HepG2 (cell line): ENCODE results near the gene HDAC4. TPM values are rescaled to one million over a fixed set of nuclear protein-coding genes. Genes with fewer than 3 reads are reported as not detected.

Source experiments
- ATAC-seq: fragments of 200-7000 bp; cut with Tn5 transposase; 3 replicates; pipeline ENCODE4 v1.9.1; 2020; ENCODE audit warnings: mild to moderate bottlenecking, moderate library complexity
- BruUV-seq: library from RNA; stranded (reverse); fragments of 400-500 nt; replicated peaks from 2 replicates; lab custom pipeline; 2021; lab: Mats Ljungman, UMichigan
- CTCF ChIA-PET: fragments of 300-600 bp; formaldehyde crosslinking; extraction: SDS; loops from one replicate; lab custom pipeline; 2021; ENCODE audit warnings: low total read pairs, inconsistent platforms, low intra/inter-chr PET ratio; lab: Yijun Ruan, JAX
- POLR2A ChIA-PET: fragments of 350-600 bp; sonication (Branson Sonifier 250); formaldehyde crosslinking; loops from one replicate; lab custom pipeline; 2020; ENCODE audit warnings: antibody characterized with exemption, inconsistent platforms; lab: Yijun Ruan, JAX
- DNase-seq: peaks from one replicate; pipeline ENCODE4 v3.0.0-alpha.2; 2015; ENCODE audit warnings: low spot score
- FAIRE-seq: peaks from 3 replicates; lab custom pipeline; 2011; peaks lifted over from hg19 to GRCh38; lab: Jason Lieb, UNC
- H2AFZ ChIP-seq: one replicate; pipeline ENCODE4 v1.6.1; 2011; ENCODE audit warnings: low read length, inconsistent platforms
- H3K27ac ChIP-seq: fragments of 300-600 bp; 3 replicates; pipeline ENCODE4 v1.8.0; 2011; ENCODE audit warnings: mixed run types, mild to moderate bottlenecking, mixed read lengths, low read length, inconsistent platforms; ENCODE audit not compliant: insufficient read depth; ENCODE audit errors: extremely low read length
- H3K27me3 ChIP-seq, 2 experiments: fragments of 200-600 bp in 1 of 2; 2 replicates in 1 of 2; 3 replicates in 1 of 2; pipeline versions ENCODE4 v1.6.0 to v1.8.0; 2011; ENCODE audit warnings: low read length in 2 of 2, mild to moderate bottlenecking in 2 of 2, moderate library complexity in 2 of 2, inconsistent platforms in 1 of 2; ENCODE audit not compliant: insufficient read depth in 2 of 2, control insufficient read depth in 1 of 2
- H3K36me3 ChIP-seq, 2 experiments: fragments of 200-600 bp in 1 of 2; replicated peaks in 1 of 2; 2 replicates in 1 of 2; 3 replicates in 1 of 2; pipeline versions ENCODE4 v1.5.1 to v1.8.0; 2011; ENCODE audit warnings: low read length in 2 of 2, inconsistent platforms in 1 of 2; ENCODE audit not compliant: insufficient read depth in 2 of 2, control insufficient read depth in 1 of 2
- H3K4me1 ChIP-seq: 2 replicates; pipeline ENCODE4 v1.5.1; 2012; ENCODE audit warnings: low read length, inconsistent platforms; ENCODE audit not compliant: insufficient read depth
- H3K4me2 ChIP-seq: 2 replicates; pipeline ENCODE4 v1.6.0; 2011; ENCODE audit warnings: low read depth, low read length, inconsistent platforms
- H3K4me3 ChIP-seq, 3 experiments: fragments of 200-600 bp in 1 of 3; sonication (generic), shearing (Covaris generic) in 1 of 3; replicated peaks in 1 of 3; 2 replicates each; pipeline ENCODE4 v1.5.1; 2011 to 2016; ENCODE audit warnings: low read length in 3 of 3, inconsistent platforms in 2 of 3, low read depth in 2 of 3, mild to moderate bottlenecking in 2 of 3, control low read depth in 1 of 3, mixed read lengths in 1 of 3; ENCODE audit not compliant: insufficient read depth in 1 of 3
- H3K79me2 ChIP-seq: one replicate; pipeline ENCODE4 v1.6.1; 2011; ENCODE audit warnings: low read length, inconsistent platforms; ENCODE audit not compliant: insufficient read depth
- H3K9ac ChIP-seq: 2 replicates; pipeline ENCODE4 v1.6.0; 2011; ENCODE audit warnings: mild to moderate bottlenecking, low read depth, low read length, inconsistent platforms; ENCODE audit not compliant: insufficient read depth
- H3K9me3 ChIP-seq: 2 replicates; pipeline ENCODE4 v1.5.1; 2012; ENCODE audit warnings: mild to moderate bottlenecking, low read length
- H4K20me1 ChIP-seq: 2 replicates; pipeline ENCODE4 v1.6.0; 2011; ENCODE audit warnings: inconsistent platforms, mild to moderate bottlenecking, low read length, moderate library complexity; ENCODE audit not compliant: insufficient read depth
- AGO2 ChIP-seq: fragments of 200-400 bp; formaldehyde crosslinking; optimal IDR thresholded peaks from 2 replicates; pipeline ENCODE3; 2017; ENCODE audit warnings: mild to moderate bottlenecking, low read depth, low read length, moderate library complexity
- BCL6 ChIP-seq: IDR thresholded peaks from 2 replicates; pipeline ENCODE4 v1.6.1; 2016; ENCODE audit warnings: missing genetic modification reagents, missing compliant biosample characterization
- CENPT ChIP-seq: sonication (generic); formaldehyde crosslinking; IDR thresholded peaks from 2 replicates; pipeline ENCODE4 v1.8.0; 2022; ENCODE audit warnings: low read depth, mild to moderate bottlenecking, moderate library complexity, missing genetic modification reagents
- RBM22 ChIP-seq: fragments of 200-400 bp; formaldehyde crosslinking; optimal IDR thresholded peaks from 2 replicates; pipeline ENCODE3; 2017; ENCODE audit warnings: mild to moderate bottlenecking, low read length, moderate library complexity
- ZGPAT ChIP-seq: IDR thresholded peaks from 2 replicates; pipeline ENCODE4 v1.6.1; 2016; ENCODE audit warnings: mild to moderate bottlenecking
- WGBS: methylation state at CpG from one replicate; pipeline ENCODE4 v1.1.6; 2017; ENCODE audit warnings: low lambda C conversion rate; 5-methylcytosine and 5-hydroxymethylcytosine counted together
- in situ Hi-C: cut with HindIII; loops from 2 replicates; pipeline ENCODE4 v1.10.0; 2017; ENCODE audit warnings: low pct_unique_long_range_greater_than_20kb; ENCODE audit not compliant: extremely low pct_ligation_motif_present
- intact Hi-C: fragments of 100-400 bp; cut with micrococcal nuclease; formaldehyde crosslinking; loops from one replicate; pipeline ENCODE4 v1.10.0; 2022; ENCODE audit not compliant: unreplicated experiment
- polyA plus RNA-seq, 8 experiments: library from polyadenylated mRNA; depleted of rRNA in 3 of 8; stranded (reverse) in 7 of 8; unstranded in 1 of 8; fragments of >200 nt; fragmentation: Illumina TruSeq in 4 of 8; extraction: Trizol in 4 of 8; gene quantifications; 2 replicates each; pipeline versions ENCODE4 v1.2.1 to v1.2.3, GENCODE V29; 2011 to 2016; ENCODE audit warnings: low read depth in 4 of 8, missing spikeins in 1 of 8, mixed read lengths in 1 of 8; ENCODE audit not compliant: insufficient read depth in 1 of 8
- total RNA-seq, 5 experiments: library from RNA; depleted of rRNA; stranded (reverse); fragments of >200 nt; fragmentation: Illumina TruSeq; extraction: Trizol; gene quantifications; 2 replicates each; pipeline ENCODE4 v1.2.3, GENCODE V29; 2016; ENCODE audit warnings: low read depth in 1 of 5

The HDAC4 gene
- total and polyA plus RNA-seq, 2 of the 13 experiments (the other 11 are each of a cell fraction or from before 2014, with no cell fraction given) = 10.1 to 11.5 TPM

GRCh38 chr2:239192456-239192855, 208.4 kb downstream of the HDAC4 start:
- no peak overlapping the region for H3K9ac ChIP-seq
- no peaks in the 10 kb centered on the region; the same call in 1 of the 2 replicates for H3K9me3 ChIP-seq
- in situ Hi-C loops (no loop called here), intact Hi-C loops (no loop called here)
- no peak overlapping the region for H3K27ac ChIP-seq
- no TSS peak for BruUV-seq
- DNase-seq = no peak
- WGBS = 94% methylated on average over 17 of the region's 17 CpGs
- peaks cover 17 to 35% of the 10 kb centered on the region in 2 experiments; a peak in 4 of 5 replicates for H3K36me3 ChIP-seq
- H3K4me1 ChIP-seq = no peaks in the 10 kb centered on the region
- no peak for FAIRE-seq
- ChIA-PET POLR2A (no interaction called here), CTCF (no interaction called here)
- H3K27me3 ChIP-seq = no peaks in the 10 kb centered on the region
- no peak for ATAC-seq
- H2AFZ ChIP-seq = no peak overlapping the region
- no peaks in the 10 kb centered on the region; the same call in 1 of the 2 replicates for H4K20me1 ChIP-seq
- H3K4me3 ChIP-seq = no peak overlapping the region
- H3K4me2 ChIP-seq = no peak overlapping the region
- TF ChIP-seq ZGPAT (CRISPR knock-in tag) (no peak), RBM22 (peak; percentile 24), BCL6 (0 out of 2 replicates have a peak, but pooled peaks have one; percentile 22)
- TF ChIP-seq, all 625 proteins: peak for 2
- no peaks in the 10 kb centered on the region for H3K79me2 ChIP-seq

GRCh38 chr2:239190921-239191885, 209.6 kb downstream of the HDAC4 start:
- ChIA-PET POLR2A (no interaction called here), CTCF (no interaction called here)
- WGBS = 95% methylated on average over 12 of the region's 15 CpGs
- Histone ChIP-seq H4K20me1 (no peaks in the 10 kb centered on the region; the same call in 1 of the 2 replicates), H3K4me3 (no peak overlapping the region), H3K4me2 (no peak overlapping the region), H3K9ac (no peak overlapping the region), H3K27ac (no peak overlapping the region), H3K79me2 (no peaks in the 10 kb centered on the region), H3K9me3 (no peaks in the 10 kb centered on the region; the same call in 1 of the 2 replicates), H3K36me3 (peaks cover 19 to 33% of the 10 kb centered on the region in 2 experiments; a peak in 4 of 5 replicates), H2AFZ (no peak overlapping the region), H3K4me1 (no peaks in the 10 kb centered on the region), H3K27me3 (no peaks in the 10 kb centered on the region)
- FAIRE-seq (no peak), ATAC-seq (no peak; the same call in 2 of the 3 replicates), DNase-seq (no peak)
- in situ Hi-C loops (no loop called here), intact Hi-C loops (no loop called here)
- no TSS peak for BruUV-seq
- TF ChIP-seq AGO2 (peak; percentile 12), CENPT (CRISPR knock-in tag) (no peak)
